ENCODE results near the gene GPR152. TPM values are rescaled to one million over a fixed set of nuclear protein-coding genes. Genes with fewer than 3 reads are reported as not detected.

The GPR152 gene
- total RNA-seq, 1 experiment from 2014 or later, result not detected

GRCh38 chr11:67492069-67492727 lies 39.7 kb upstream of the GPR152 start:
- Histone ChIP-seq H3K27ac (ENCODE audit: low read depth, low read length) (no peak overlapping the region), H3K36me3 (ENCODE audit: control insufficient read depth in 1 of 2, insufficient read depth in 2 of 2, low read length in 2 of 2) (peaks cover 0 to 5% of the 10 kb centered on the region in 2 experiments; a peak in 2 of 4 replicates), H3K9ac (ENCODE audit: low read length) (no peak overlapping the region), H3K4me2 (ENCODE audit: low read length) (no peak overlapping the region), H3K27me3 (ENCODE audit: insufficient read depth, low read length) (no peaks in the 10 kb centered on the region), H4K20me1 (ENCODE audit: insufficient read depth) (no peaks in the 10 kb centered on the region), H3K79me2 (ENCODE audit: insufficient read depth, low read length) (no peaks in the 10 kb centered on the region), H3K4me3 (replicated peaks in 1 of 2; ENCODE audit: low read depth in 1 of 2, low read length in 2 of 2) (no peak overlapping the region), H3K9me2 (ENCODE audit: insufficient read depth) (no peaks in the 10 kb centered on the region), H3K9me3 (ENCODE audit: control insufficient read depth in 1 of 2, insufficient read depth in 1 of 2, low read depth in 1 of 2, low read length in 2 of 2) (no peaks in the 10 kb centered on the region), H3K4me1 (ENCODE audit: control insufficient read depth in 1 of 2, insufficient read depth in 2 of 2, low read length in 2 of 2) (no peaks in the 10 kb centered on the region), H2AFZ (ENCODE audit: low read depth, low read length, poor library complexity, severe bottlenecking) (no peak overlapping the region)
- no TSS peak for BruUV-seq (replicated peaks)
- DNase-seq (ENCODE audit: low read depth, low spot score), result no peak
- no peak for ATAC-seq
- ChIA-PET CTCF (no interaction called here), POLR2A (no interaction called here), RAD21 (ENCODE audit: low non-redundant PET in 1 of 2, low total read pairs in 2 of 2, uncharacterized antibody in 2 of 2, unreplicated experiment in 2 of 2) (no interaction called here)
- intact Hi-C loops (cut with micrococcal nuclease), result no loop called here
- no peak for TF ChIP-seq TCF7L2 (IDR thresholded peaks at IDR 0.05; ENCODE audit: borderline replicate concordance, extremely low read depth, insufficient read depth, insufficient read length)
- no peak for TF ChIP-seq EZH2phosphoT487 (IDR thresholded peaks at IDR 0.05; ENCODE audit: borderline replicate concordance)
- no peak for TF ChIP-seq MAX (IDR thresholded peaks at IDR 0.05)

- ATAC-seq (no peak), DNase-seq (ENCODE audit: low read depth, low spot score) (no peak)
- H2AFZ ChIP-seq (ENCODE audit: low read depth, low read length, poor library complexity, severe bottlenecking), result no peak overlapping the region
- H3K4me1 ChIP-seq (ENCODE audit: control insufficient read depth in 1 of 2, insufficient read depth in 2 of 2, low read length in 2 of 2), result peaks cover 0 to 3% of the 10 kb centered on the region in 2 experiments; a peak in 1 of 4 replicates
- no peak for TF ChIP-seq POLR2AphosphoS5 (IDR thresholded peaks at IDR 0.05; ENCODE audit: low read depth, low read length)
- TF ChIP-seq ZBTB33 (IDR thresholded peaks at IDR 0.05; ENCODE audit: extremely low read depth, insufficient replicate concordance, low read length), result no peak
- no peak for TF ChIP-seq TCF7L2 (IDR thresholded peaks at IDR 0.05; ENCODE audit: borderline replicate concordance, extremely low read depth, insufficient read depth, insufficient read length)
- no peak for TF ChIP-seq EZH2 (IDR thresholded peaks at IDR 0.05)
- no peak for TF ChIP-seq ZNF274 (IDR thresholded peaks at IDR 0.05; ENCODE audit: low read depth, low read length)
- TF ChIP-seq SRF (IDR thresholded peaks at IDR 0.05; ENCODE audit: low read depth), result no peak
- TF ChIP-seq POLR2A (IDR thresholded peaks at IDR 0.05; ENCODE audit: borderline replicate concordance, extremely low read depth, insufficient read depth, insufficient read length), result no peak
- no peak for TF ChIP-seq CBX3 (IDR thresholded peaks at IDR 0.05; ENCODE audit: low read depth)
- no peak for TF ChIP-seq SIN3A (IDR thresholded peaks at IDR 0.05; ENCODE audit: low read depth)
- no peak for TF ChIP-seq EZH2phosphoT487 (IDR thresholded peaks at IDR 0.05; ENCODE audit: borderline replicate concordance)
- no peak for TF ChIP-seq RAD21 (IDR thresholded peaks at IDR 0.05; ENCODE audit: low read depth)
- no peak for TF ChIP-seq EGR1 (IDR thresholded peaks at IDR 0.05; ENCODE audit: low read depth)
- TF ChIP-seq CEBPB (IDR thresholded peaks at IDR 0.05; ENCODE audit: low read depth), result no peak
- ChIA-PET POLR2A (no interaction called here), RAD21 (ENCODE audit: low non-redundant PET in 1 of 2, low total read pairs in 2 of 2, uncharacterized antibody in 2 of 2, unreplicated experiment in 2 of 2) (no interaction called here), CTCF (no interaction called here)
- no peaks in the 10 kb centered on the region for H4K20me1 ChIP-seq (ENCODE audit: insufficient read depth)
- no peaks in the 10 kb centered on the region for H3K27me3 ChIP-seq (ENCODE audit: insufficient read depth, low read length)
- intact Hi-C loops (cut with micrococcal nuclease), result no loop called here
- H3K27ac ChIP-seq (ENCODE audit: low read depth, low read length), result no peak overlapping the region
- no TSS peak for BruUV-seq (replicated peaks)
- H3K4me3 ChIP-seq (replicated peaks in 1 of 2; ENCODE audit: low read depth in 1 of 2, low read length in 2 of 2), result no peak overlapping the region
- no peaks in the 10 kb centered on the region for H3K79me2 ChIP-seq (ENCODE audit: insufficient read depth, low read length)
- no peak overlapping the region for H3K4me2 ChIP-seq (ENCODE audit: low read length)
- no peak overlapping the region for H3K9ac ChIP-seq (ENCODE audit: low read length)
- H3K9me2 ChIP-seq (ENCODE audit: insufficient read depth), result no peaks in the 10 kb centered on the region
- no peaks in the 10 kb centered on the region for H3K9me3 ChIP-seq (ENCODE audit: control insufficient read depth in 1 of 2, insufficient read depth in 1 of 2, low read depth in 1 of 2, low read length in 2 of 2)
- peaks cover 0 to 5% of the 10 kb centered on the region in 2 experiments; a peak in 2 of 4 replicates for H3K36me3 ChIP-seq (ENCODE audit: control insufficient read depth in 1 of 2, insufficient read depth in 2 of 2, low read length in 2 of 2)
Measured at GRCh38 chr11:67491276-67492068, 38.9 kb upstream of the GPR152 start.

Measured in HCT116 (cell line).